ENCODE data around the gene TGM3.

Gene TGM3

GRCh38 chr20:2337142-2337541 is 41.3 kb downstream of the TGM3 start:
- DNase-seq (ENCODE audit: insufficient read length, low spot score) (no peak), FAIRE-seq (no peak)
- TF ChIP-seq SPI1 (IDR thresholded peaks at IDR 0.05; ENCODE audit: low read depth, low read length) (no peak), POU2F2 (IDR thresholded peaks at IDR 0.05; ENCODE audit: low read depth, low read length) (no peak), POLR2AphosphoS5 (IDR thresholded peaks at IDR 0.05; ENCODE audit: low read depth, low read length) (no peak), PAX5 (IDR thresholded peaks at IDR 0.05; ENCODE audit: insufficient read depth, low read length, severe bottlenecking) (no peak), POLR2A (IDR thresholded peaks at IDR 0.05; ENCODE audit: low read depth, low read length) (no peak), TAF1 (IDR thresholded peaks at IDR 0.05; ENCODE audit: low read depth, low read length) (no peak)

GRCh38 chr20:2338411-2339066 is 42.7 kb downstream of the TGM3 start:
- TF ChIP-seq POLR2AphosphoS5 (IDR thresholded peaks at IDR 0.05; ENCODE audit: low read depth, low read length) (no peak), POLR2A (IDR thresholded peaks at IDR 0.05; ENCODE audit: low read depth, low read length) (no peak), SPI1 (IDR thresholded peaks at IDR 0.05; ENCODE audit: low read depth, low read length) (no peak), POU2F2 (IDR thresholded peaks at IDR 0.05; ENCODE audit: low read depth, low read length) (no peak), TAF1 (IDR thresholded peaks at IDR 0.05; ENCODE audit: low read depth, low read length) (no peak), PAX5 (IDR thresholded peaks at IDR 0.05; ENCODE audit: insufficient read depth, low read length, severe bottlenecking) (no peak)
- no peak for DNase-seq (ENCODE audit: insufficient read length, low spot score)
- FAIRE-seq: no peak

- FAIRE-seq (no peak), DNase-seq (ENCODE audit: insufficient read length, low spot score) (no peak)
- no peak for TF ChIP-seq SPI1 (IDR thresholded peaks at IDR 0.05; ENCODE audit: low read depth, low read length)
- no peak for TF ChIP-seq POLR2A (IDR thresholded peaks at IDR 0.05; ENCODE audit: low read depth, low read length)
- no peak for TF ChIP-seq POLR2AphosphoS5 (IDR thresholded peaks at IDR 0.05; ENCODE audit: low read depth, low read length)
- no peak for TF ChIP-seq POU2F2 (IDR thresholded peaks at IDR 0.05; ENCODE audit: low read depth, low read length)
- no peak for TF ChIP-seq TAF1 (IDR thresholded peaks at IDR 0.05; ENCODE audit: low read depth, low read length)
- TF ChIP-seq PAX5 (IDR thresholded peaks at IDR 0.05; ENCODE audit: insufficient read depth, low read length, severe bottlenecking): no peak
Observed at GRCh38 chr20:2340136-2340535, 44.3 kb downstream of the TGM3 start.

GRCh38 chr20:2340823-2341222 is 45.0 kb downstream of the TGM3 start:
- DNase-seq (ENCODE audit: insufficient read length, low spot score): no peak
- TF ChIP-seq POLR2A (IDR thresholded peaks at IDR 0.05; ENCODE audit: low read depth, low read length): no peak
- TF ChIP-seq TAF1 (IDR thresholded peaks at IDR 0.05; ENCODE audit: low read depth, low read length): no peak
- no peak for TF ChIP-seq POU2F2 (IDR thresholded peaks at IDR 0.05; ENCODE audit: low read depth, low read length)
- TF ChIP-seq SPI1 (IDR thresholded peaks at IDR 0.05; ENCODE audit: low read depth, low read length): no peak
- no peak for TF ChIP-seq POLR2AphosphoS5 (IDR thresholded peaks at IDR 0.05; ENCODE audit: low read depth, low read length)
- TF ChIP-seq PAX5 (IDR thresholded peaks at IDR 0.05; ENCODE audit: insufficient read depth, low read length, severe bottlenecking): no peak
- no peak for FAIRE-seq

DNA sequence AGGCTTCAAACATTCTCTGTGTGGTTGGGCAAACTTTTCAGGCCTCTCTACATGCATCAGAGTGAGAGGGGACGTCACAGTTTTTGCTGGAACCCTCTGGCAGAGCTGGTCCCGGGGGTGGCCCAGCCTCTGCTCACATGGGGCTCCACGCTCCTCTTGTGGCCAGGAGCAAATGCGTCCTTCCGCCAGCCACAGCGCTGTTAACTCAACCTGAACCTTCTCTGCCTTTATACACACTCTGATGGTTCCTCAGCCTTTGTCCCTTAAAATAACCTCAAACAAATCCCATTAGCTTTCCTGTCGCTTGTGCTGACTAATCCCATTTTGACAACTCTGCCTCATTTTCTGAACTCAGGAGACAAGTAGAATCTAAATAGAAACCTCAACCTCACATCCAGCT is 45.5 kb downstream of the TGM3 start:
- no peak for FAIRE-seq
- no peak for DNase-seq (ENCODE audit: insufficient read length, low spot score)
- TF ChIP-seq POU2F2 (IDR thresholded peaks at IDR 0.05; ENCODE audit: low read depth, low read length) (no peak), POLR2AphosphoS5 (IDR thresholded peaks at IDR 0.05; ENCODE audit: low read depth, low read length) (no peak), POLR2A (IDR thresholded peaks at IDR 0.05; ENCODE audit: low read depth, low read length) (no peak), PAX5 (IDR thresholded peaks at IDR 0.05; ENCODE audit: insufficient read depth, low read length, severe bottlenecking) (no peak), SPI1 (IDR thresholded peaks at IDR 0.05; ENCODE audit: low read depth, low read length) (no peak), TAF1 (IDR thresholded peaks at IDR 0.05; ENCODE audit: low read depth, low read length) (no peak)

DNA sequence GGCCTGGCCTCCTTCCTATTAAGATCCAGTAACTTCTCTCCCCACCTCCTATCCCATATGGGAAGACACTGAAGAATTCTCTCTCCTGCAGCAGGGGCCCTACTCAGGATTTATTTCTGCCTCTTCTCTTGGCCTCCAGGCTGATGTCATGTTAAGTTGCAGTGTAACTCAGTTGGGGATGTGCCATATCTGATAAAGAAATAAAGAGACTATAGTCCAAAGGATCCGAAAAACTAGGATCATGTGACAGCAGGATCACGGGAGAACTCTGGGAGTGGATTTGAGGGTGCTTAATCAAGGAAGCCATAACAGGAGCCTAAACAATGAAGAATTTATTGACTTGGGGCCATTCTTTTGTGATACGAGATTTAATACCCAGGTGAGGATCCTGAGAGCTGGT is 46.4 kb downstream of the TGM3 start:
- DNase-seq (ENCODE audit: insufficient read length, low spot score) (no peak), FAIRE-seq (no peak)
- TF ChIP-seq POLR2AphosphoS5 (IDR thresholded peaks at IDR 0.05; ENCODE audit: low read depth, low read length): no peak
- TF ChIP-seq POLR2A (IDR thresholded peaks at IDR 0.05; ENCODE audit: low read depth, low read length): no peak
- TF ChIP-seq POU2F2 (IDR thresholded peaks at IDR 0.05; ENCODE audit: low read depth, low read length): no peak
- TF ChIP-seq TAF1 (IDR thresholded peaks at IDR 0.05; ENCODE audit: low read depth, low read length): no peak
- no peak for TF ChIP-seq SPI1 (IDR thresholded peaks at IDR 0.05; ENCODE audit: low read depth, low read length)
- no peak for TF ChIP-seq PAX5 (IDR thresholded peaks at IDR 0.05; ENCODE audit: insufficient read depth, low read length, severe bottlenecking)

DNA sequence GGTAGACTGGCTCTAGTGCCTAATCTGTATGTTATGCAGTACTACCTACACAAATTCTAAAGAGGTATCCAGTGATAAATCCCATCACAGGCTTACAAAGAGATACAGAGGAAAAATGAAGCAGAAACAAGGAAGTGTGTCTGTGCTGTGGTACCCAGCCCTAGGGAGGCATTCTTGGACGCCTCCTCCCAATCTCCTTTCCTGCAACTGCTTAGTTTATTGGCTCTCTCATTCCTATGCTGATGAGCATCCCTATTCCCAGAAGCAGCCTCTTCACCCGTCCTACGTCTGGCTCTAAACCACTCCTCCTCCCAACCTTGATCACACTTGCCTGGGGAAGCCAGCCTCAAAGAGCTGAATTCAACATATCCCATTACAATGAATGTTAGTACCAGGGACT is 50.4 kb downstream of the TGM3 start:
- DNase-seq (ENCODE audit: insufficient read length, low spot score): no peak
- no peak for FAIRE-seq
- TF ChIP-seq SPI1 (IDR thresholded peaks at IDR 0.05; ENCODE audit: low read depth, low read length): no peak
- no peak for TF ChIP-seq POU2F2 (IDR thresholded peaks at IDR 0.05; ENCODE audit: low read depth, low read length)
- no peak for TF ChIP-seq POLR2AphosphoS5 (IDR thresholded peaks at IDR 0.05; ENCODE audit: low read depth, low read length)
- TF ChIP-seq TAF1 (IDR thresholded peaks at IDR 0.05; ENCODE audit: low read depth, low read length): no peak
- TF ChIP-seq PAX5 (IDR thresholded peaks at IDR 0.05; ENCODE audit: insufficient read depth, low read length, severe bottlenecking): no peak
- no peak for TF ChIP-seq POLR2A (IDR thresholded peaks at IDR 0.05; ENCODE audit: low read depth, low read length)

GRCh38 chr20:2348336-2348735 is 52.5 kb downstream of the TGM3 start:
- no peak for DNase-seq (ENCODE audit: insufficient read length, low spot score)
- TF ChIP-seq POLR2AphosphoS5 (IDR thresholded peaks at IDR 0.05; ENCODE audit: low read depth, low read length) (no peak), POLR2A (IDR thresholded peaks at IDR 0.05; ENCODE audit: low read depth, low read length) (no peak), POU2F2 (IDR thresholded peaks at IDR 0.05; ENCODE audit: low read depth, low read length) (no peak), TAF1 (IDR thresholded peaks at IDR 0.05; ENCODE audit: low read depth, low read length) (no peak), SPI1 (IDR thresholded peaks at IDR 0.05; ENCODE audit: low read depth, low read length) (no peak), PAX5 (IDR thresholded peaks at IDR 0.05; ENCODE audit: insufficient read depth, low read length, severe bottlenecking) (no peak)
- FAIRE-seq: no peak

GRCh38 chr20:2349801-2350200 is 54.0 kb downstream of the TGM3 start:
- DNase-seq (ENCODE audit: insufficient read length, low spot score): no peak
- no peak for TF ChIP-seq TAF1 (IDR thresholded peaks at IDR 0.05; ENCODE audit: low read depth, low read length)
- no peak for TF ChIP-seq PAX5 (IDR thresholded peaks at IDR 0.05; ENCODE audit: insufficient read depth, low read length, severe bottlenecking)
- no peak for TF ChIP-seq POLR2A (IDR thresholded peaks at IDR 0.05; ENCODE audit: low read depth, low read length)
- TF ChIP-seq POLR2AphosphoS5 (IDR thresholded peaks at IDR 0.05; ENCODE audit: low read depth, low read length): no peak
- TF ChIP-seq POU2F2 (IDR thresholded peaks at IDR 0.05; ENCODE audit: low read depth, low read length): no peak
- no peak for TF ChIP-seq SPI1 (IDR thresholded peaks at IDR 0.05; ENCODE audit: low read depth, low read length)
- FAIRE-seq: no peak

Measured in GM12891 (cell line).